OCI-LY7 (cell line): Measurements from ENCODE around the gene SLC4A4. TPM values are rescaled to one million over a fixed set of nuclear protein-coding genes. Genes with fewer than 3 reads are reported as not detected.

Experiments used
- BruUV-seq: library from RNA; stranded (reverse); fragments of 400-500 nt; replicated peaks from 2 replicates; lab custom pipeline; 2021; lab: Mats Ljungman, UMichigan
- CTCF ChIA-PET: fragments of 300-600 bp; sonication (Branson Sonifier 250); formaldehyde crosslinking; loops from one replicate; lab custom pipeline; 2022; ENCODE audit warnings: antibody characterized with exemption; ENCODE audit not compliant: unreplicated experiment; lab: Charles Lee
- POLR2A ChIA-PET: fragments of 300-600 bp; sonication (Branson Sonifier 250); formaldehyde crosslinking; loops from one replicate; lab custom pipeline; 2022; ENCODE audit warnings: antibody characterized with exemption; lab: Charles Lee
- DNase-seq: peaks from one replicate; pipeline ENCODE4 v3.0.0-alpha.2; 2015; ENCODE audit warnings: low spot score
- H2AFZ ChIP-seq: fragments of 200-600 bp; sonication (generic), shearing (Covaris generic); 2 replicates; pipeline ENCODE4 v1.6.1; 2014; ENCODE audit warnings: mild to moderate bottlenecking, antibody characterized with exemption, low read length, moderate library complexity
- H3K27ac ChIP-seq: fragments of 200-600 bp; sonication (generic); 2 replicates; pipeline ENCODE4 v1.5.1; 2014; ENCODE audit warnings: mixed run types, low read depth, mild to moderate bottlenecking, moderate library complexity, low read length, inconsistent platforms; ENCODE audit not compliant: poor library complexity, severe bottlenecking
- H3K36me3 ChIP-seq: fragments of 200-600 bp; sonication (generic); 2 replicates; pipeline ENCODE4 v1.6.1; 2014; ENCODE audit warnings: mild to moderate bottlenecking, antibody characterized with exemption, low read length, moderate library complexity, mixed read lengths; ENCODE audit not compliant: insufficient read depth
- H3K4me1 ChIP-seq: fragments of 200-600 bp; sonication (generic); 2 replicates; pipeline ENCODE4 v1.5.1; 2014; ENCODE audit warnings: mild to moderate bottlenecking, low read length; ENCODE audit not compliant: insufficient read depth, poor library complexity, severe bottlenecking
- H3K4me2 ChIP-seq: fragments of 200-600 bp; sonication (generic); 2 replicates; pipeline ENCODE4 v1.6.1; 2014; ENCODE audit warnings: mild to moderate bottlenecking, low read length
- H3K4me3 ChIP-seq: fragments of 200-600 bp; sonication (generic); 2 replicates; pipeline ENCODE4 v1.5.1; 2014; ENCODE audit warnings: mild to moderate bottlenecking, low read depth, low read length; ENCODE audit not compliant: poor library complexity, severe bottlenecking
- H3K79me2 ChIP-seq: fragments of 200-600 bp; sonication (generic); 2 replicates; pipeline ENCODE4 v1.6.1; 2016; ENCODE audit warnings: low read depth, mild to moderate bottlenecking, low read length, moderate library complexity, mixed read lengths; ENCODE audit not compliant: insufficient read depth
- H3K9me2 ChIP-seq: fragments of 200-600 bp; sonication (generic); 2 replicates; pipeline ENCODE4 v1.6.1; 2016; ENCODE audit warnings: mild to moderate bottlenecking, low read length, mixed read lengths; ENCODE audit not compliant: insufficient read depth
- H3K9me3 ChIP-seq: fragments of 200-600 bp; sonication (generic); 2 replicates; pipeline ENCODE4 v1.6.1; 2014; ENCODE audit warnings: mild to moderate bottlenecking, mixed run types, low read length, mixed read lengths
- H4K20me1 ChIP-seq: fragments of 200-600 bp; sonication (generic); 2 replicates; pipeline ENCODE4 v1.6.1; 2014; ENCODE audit warnings: mild to moderate bottlenecking, antibody characterized with exemption, low read length, moderate library complexity, mixed read lengths; ENCODE audit not compliant: insufficient read depth
- CTCF ChIP-seq: fragments of 200-600 bp; sonication (generic); conservative IDR thresholded peaks from 2 replicates; pipeline ENCODE4 v1.5.1; 2014; ENCODE audit warnings: mild to moderate bottlenecking, antibody characterized with exemption, low read length, moderate library complexity, mixed read lengths
- EZH2phosphoT487 ChIP-seq: fragments of 200-600 bp; sonication (generic); IDR thresholded peaks from 2 replicates; pipeline ENCODE4 v1.6.1; 2018; ENCODE audit warnings: low read depth, borderline replicate concordance, mild to moderate bottlenecking, mixed run types, antibody characterized with exemption, low read length, moderate library complexity, mixed read lengths
- intact Hi-C: fragments of 100-400 bp; cut with micrococcal nuclease; formaldehyde crosslinking; loops from one replicate; pipeline ENCODE4 v1.10.0; 2022; ENCODE audit not compliant: unreplicated experiment
- total RNA-seq, 2 experiments: library from RNA; depleted of rRNA in 1 of 2; stranded (reverse); fragments of >200 nt in 1 of 2; shearing (Covaris generic) in 1 of 2; gene quantifications; 2 replicates each; pipeline ENCODE4 v1.2.3, GENCODE V29; 2014 to 2022

SLC4A4 gene
- total RNA-seq, 2 experiments from 2014 or later: not detected

GRCh38 chr4:71473541-71474240 lies 134.9 kb downstream of the SLC4A4 start:
- intact Hi-C loops: no loop called here
- no peak for TF ChIP-seq CTCF
- TF ChIP-seq EZH2phosphoT487: no peak
- no peak overlapping the region for H3K4me2 ChIP-seq
- H3K9me2 ChIP-seq: no peaks in the 10 kb centered on the region
- no peak overlapping the region for H3K27ac ChIP-seq
- no TSS peak for BruUV-seq
- H2AFZ ChIP-seq: no peak overlapping the region
- no peak overlapping the region for H3K4me3 ChIP-seq
- no peaks in the 10 kb centered on the region for H3K9me3 ChIP-seq
- no peaks in the 10 kb centered on the region for H4K20me1 ChIP-seq
- no peaks in the 10 kb centered on the region for H3K36me3 ChIP-seq
- H3K4me1 ChIP-seq: no peaks in the 10 kb centered on the region
- ChIA-PET CTCF (no interaction called here), POLR2A (interaction anchor here (0.6 to 1.0 kb wide), 2 partner anchors 10 to 17 kb away, joined by 3 to 4 read pairs; no protein-coding TSS in a partner anchor)
- no peak for DNase-seq
- no peaks in the 10 kb centered on the region for H3K79me2 ChIP-seq

GRCh38 chr4:71474731-71475130 lies 135.9 kb downstream of the SLC4A4 start:
- Histone ChIP-seq H3K79me2 (no peaks in the 10 kb centered on the region), H3K9me3 (no peaks in the 10 kb centered on the region), H2AFZ (no peak overlapping the region), H3K9me2 (no peaks in the 10 kb centered on the region), H3K4me3 (no peak overlapping the region), H4K20me1 (no peaks in the 10 kb centered on the region), H3K27ac (no peak overlapping the region), H3K36me3 (no peaks in the 10 kb centered on the region), H3K4me2 (no peak overlapping the region), H3K4me1 (no peaks in the 10 kb centered on the region)
- TF ChIP-seq EZH2phosphoT487 (no peak), CTCF (no peak)
- DNase-seq: no peak
- BruUV-seq: no TSS peak
- CTCF ChIA-PET: no interaction called here
- POLR2A ChIA-PET: interaction anchor here (0.8 to 1.0 kb wide), 2 partner anchors 11 to 32 kb away, joined by 3 to 4 read pairs; no protein-coding TSS in a partner anchor
- intact Hi-C loops: no loop called here

- ChIA-PET CTCF (no interaction called here), POLR2A (no interaction called here)
- Histone ChIP-seq H3K4me2 (no peak overlapping the region), H3K27ac (no peak overlapping the region), H3K79me2 (no peaks in the 10 kb centered on the region), H3K9me3 (no peaks in the 10 kb centered on the region), H3K36me3 (no peaks in the 10 kb centered on the region), H3K4me3 (no peak overlapping the region), H3K9me2 (no peaks in the 10 kb centered on the region), H4K20me1 (no peaks in the 10 kb centered on the region), H3K4me1 (no peaks in the 10 kb centered on the region), H2AFZ (no peak overlapping the region)
- TF ChIP-seq EZH2phosphoT487: no peak
- TF ChIP-seq CTCF: no peak
- DNase-seq: no peak
- intact Hi-C loops: no loop called here
- BruUV-seq: no TSS peak
Measured at GRCh38 chr4:71476240-71476639, 137.4 kb downstream of the SLC4A4 start.
